Sigmoid colon (tissue), 7 donors: ENCODE measurements around the gene HMSD. TPM values are rescaled to one million over a fixed set of nuclear protein-coding genes. Genes with fewer than 3 reads are reported as not detected.

ENCODE experiments used
- DNase-seq: peaks from one replicate; pipeline ENCODE4 v3.0.0-alpha.2; 2019
- H3K27ac ChIP-seq, 4 donors: fragments of 200-600 bp; sonication (generic); one replicate each; pipeline ENCODE4 v1.5.1; 2016 to 2019; ENCODE audit warnings: mild to moderate bottlenecking in 1 of 4
- H3K27me3 ChIP-seq, 3 donors: fragments of 200-600 bp; sonication (generic); one replicate each; pipeline ENCODE4 v1.5.1; 2019; ENCODE audit warnings: mild to moderate bottlenecking in 1 of 3
- H3K36me3 ChIP-seq, 4 donors: fragments of 200-600 bp; sonication (generic); one replicate each; pipeline ENCODE4 v1.5.1; 2016 to 2019
- H3K4me1 ChIP-seq, 4 donors: fragments of 200-600 bp; sonication (generic); one replicate each; pipeline ENCODE4 v1.5.1; 2017 to 2019
- H3K4me3 ChIP-seq, 4 donors: fragments of 200-600 bp; sonication (generic); one replicate each; pipeline ENCODE4 v1.5.1; 2017 to 2019; ENCODE audit warnings: mild to moderate bottlenecking in 2 of 4, moderate library complexity in 1 of 4
- H3K9me3 ChIP-seq, 4 donors: fragments of 200-600 bp in 3 of 4; sonication (generic) in 3 of 4; one replicate each; pipeline versions ENCODE4 v1.5.1 to v1.6.1; 2013 to 2019
- CTCF ChIP-seq, 4 experiments: fragments of 450-650 bp in 3 of 4; fragments of 200-600 bp in 1 of 4; IDR thresholded peaks; one replicate each; pipeline ENCODE4 v1.5.1; 2016 to 2019; ENCODE audit warnings: antibody characterized with exemption in 4 of 4, mild to moderate bottlenecking in 3 of 4, moderate library complexity in 2 of 4
- EP300 ChIP-seq, 4 donors: sonication (generic); formaldehyde crosslinking; IDR thresholded peaks; one replicate each; pipeline ENCODE4 v1.6.1; 2017; ENCODE audit warnings: antibody characterized with exemption in 4 of 4
- POLR2A ChIP-seq, 2 donors: fragments of 450-650 bp; IDR thresholded peaks; one replicate each; pipeline ENCODE4 v1.6.1; 2016; ENCODE audit warnings: antibody characterized with exemption in 2 of 2, mild to moderate bottlenecking in 2 of 2, moderate library complexity in 2 of 2
- POLR2AphosphoS5 ChIP-seq, 4 donors: sonication (generic); formaldehyde crosslinking; IDR thresholded peaks; one replicate each; pipeline ENCODE4 v1.6.1; 2017; ENCODE audit warnings: antibody characterized with exemption in 4 of 4
- WGBS, 2 donors: extraction: QIAGEN DNeasy Blood & Tissue Kit; methylation state at CpG; one replicate each; pipeline ENCODE4 v1.1.7; 2013; 5-methylcytosine and 5-hydroxymethylcytosine counted together
- intact Hi-C: fragments of 100-400 bp; cut with DNase I; formaldehyde crosslinking; loops from one replicate; pipeline ENCODE4 v1.15.1; 2023
- polyA plus RNA-seq, 3 donors: library from polyadenylated mRNA; stranded (reverse); fragments of 200-250 nt; gene quantifications; one replicate each; pipeline ENCODE4 v1.2.3, GENCODE V29; 2013
- total RNA-seq, 4 donors: library from RNA; depleted of rRNA; stranded (reverse); fragments of >200 nt; gene quantifications; one replicate each; pipeline ENCODE4 v1.1.0, GENCODE V29; 2016
- donor health status: healthy with polysubstance abuse.
- donor health status: Bipolar disorder and iron deficiency.
- donor health status: healthy.

The HMSD gene
- total and polyA plus RNA-seq, 7 donors, result 0.54 TPM; not detected in 6

DNA sequence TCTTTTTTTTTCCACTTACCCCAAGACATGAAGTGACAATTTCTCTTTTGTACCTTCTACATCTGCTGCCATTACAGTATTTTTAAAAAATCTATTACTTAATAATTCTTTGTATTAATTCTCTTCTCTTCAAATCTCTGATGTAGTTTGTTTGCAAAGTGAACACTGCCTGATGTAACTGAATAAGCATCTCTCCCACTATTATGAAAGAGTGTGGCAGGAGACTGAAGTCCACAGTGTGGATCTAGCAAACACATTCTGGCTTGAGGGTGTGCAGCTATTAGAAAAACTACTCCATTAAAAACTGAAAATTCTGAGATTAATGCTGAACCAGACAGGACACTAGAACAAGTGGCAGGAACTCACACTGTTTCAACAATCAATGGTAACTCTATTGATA is 15.8 kb downstream of the HMSD start:
- H3K27ac ChIP-seq, result no peak overlapping the region
- TF ChIP-seq EP300 (IDR thresholded peaks at IDR 0.05) (no peak), POLR2A (IDR thresholded peaks at IDR 0.05) (no peak), POLR2AphosphoS5 (IDR thresholded peaks at IDR 0.05) (no peak), CTCF (IDR thresholded peaks at IDR 0.05) (no peak)
- H3K27me3 ChIP-seq, result no peaks in the 10 kb centered on the region
- H3K4me3 ChIP-seq, result no peak overlapping the region
- no peaks in the 10 kb centered on the region for H3K9me3 ChIP-seq
- DNase-seq, result no peak
- no peaks in the 10 kb centered on the region for H3K36me3 ChIP-seq
- H3K4me1 ChIP-seq, result peaks cover 0 to 8% (median 8%) of the 10 kb centered on the region in 4 donors
- intact Hi-C loops, result loop anchor here (10.0 kb wide), 1 partner anchor 1250 kb away; the partner anchor contains the start of gene PHLPP1

GRCh38 chr18:63965716-63966330 is 16.7 kb downstream of the HMSD start:
- WGBS, 2 donors, result 92 to 95% methylated on average over 5 of the region's 5 CpGs
- H3K27me3 ChIP-seq, result no peaks in the 10 kb centered on the region
- H3K36me3 ChIP-seq, result no peaks in the 10 kb centered on the region
- no peaks in the 10 kb centered on the region for H3K9me3 ChIP-seq
- no peak overlapping the region for H3K27ac ChIP-seq
- DNase-seq, result no peak
- peaks cover 0 to 8% (median 8%) of the 10 kb centered on the region in 4 donors for H3K4me1 ChIP-seq
- TF ChIP-seq EP300 (IDR thresholded peaks at IDR 0.05) (no peak), POLR2AphosphoS5 (IDR thresholded peaks at IDR 0.05) (no peak), CTCF (IDR thresholded peaks at IDR 0.05) (no peak), POLR2A (IDR thresholded peaks at IDR 0.05) (no peak)
- no peak overlapping the region for H3K4me3 ChIP-seq
- intact Hi-C loops, result loop anchor here (10.0 kb wide), 1 partner anchor 1251 kb away; the partner anchor contains the start of gene PHLPP1

GRCh38 chr18:63969942-63970808 is 21.1 kb downstream of the HMSD start, which contains the start of gene SERPINB8:
Gene SERPINB8 (plus strand): TSS chr18:63970081. CDS start chr18:63978309, 8,228 bp downstream.
- 0% methylated on average over 62 of the region's 62 CpGs for WGBS, 2 donors
- no peaks in the 10 kb centered on the region for H3K36me3 ChIP-seq
- H3K27ac ChIP-seq, result peak within 1 kb of the TSS; percentile 95 to 99 (median 98)
- intact Hi-C loops, result loop anchor here (1.0 to 10.0 kb wide), 2 partner anchors 9 to 1255 kb away; partner anchors contain the start of gene PHLPP1
- no peaks in the 10 kb centered on the region for H3K27me3 ChIP-seq
- DNase-seq, result peak; percentile 97
- peak within 1 kb of the TSS; percentile 65 to 97 (median 90) for H3K4me3 ChIP-seq
- no peaks in the 10 kb centered on the region for H3K9me3 ChIP-seq
- H3K4me1 ChIP-seq, result peaks cover 0 to 12% (median 8%) of the 10 kb centered on the region in 4 donors
- no peak for TF ChIP-seq CTCF (IDR thresholded peaks at IDR 0.05)
- TF ChIP-seq EP300 (IDR thresholded peaks at IDR 0.05), result no peak
- peak; percentile 91 to 95 (median 94) for TF ChIP-seq POLR2AphosphoS5 (IDR thresholded peaks at IDR 0.05)
- TF ChIP-seq POLR2A (IDR thresholded peaks at IDR 0.05), result peak; percentile 83 to 87

GRCh38 chr18:63970809-63971205 is 21.7 kb downstream of the HMSD start:
- H3K9me3 ChIP-seq, result no peaks in the 10 kb centered on the region
- H3K27me3 ChIP-seq, result no peaks in the 10 kb centered on the region
- H3K36me3 ChIP-seq, result no peaks in the 10 kb centered on the region
- intact Hi-C loops, result loop anchor here (1.0 kb wide), 1 partner anchor 8 kb away; no protein-coding TSS in a partner anchor
- peak overlapping the region; percentile 95 to 99 (median 98) for H3K27ac ChIP-seq
- WGBS, 2 donors, result 15 to 34% methylated on average over 18 of the region's 18 CpGs
- TF ChIP-seq POLR2A (IDR thresholded peaks at IDR 0.05) (no peak), POLR2AphosphoS5 (IDR thresholded peaks at IDR 0.05) (no peak), CTCF (IDR thresholded peaks at IDR 0.05) (no peak), EP300 (IDR thresholded peaks at IDR 0.05) (no peak)
- peak; percentile 69 for DNase-seq
- H3K4me3 ChIP-seq, result peak overlapping the region; percentile 65 to 97 (median 90)
- H3K4me1 ChIP-seq, result peaks cover 0 to 12% (median 8%) of the 10 kb centered on the region in 4 donors
